ENCODE data around the gene MLN.

Gene MLN

GRCh38 chr6:33813990-33814985 lies 10.5 kb upstream of the MLN start:
- DNase-seq (ENCODE audit: low spot score), result no peak

GRCh38 chr6:33813246-33813904 lies 9.6 kb upstream of the MLN start:
- DNase-seq (ENCODE audit: low spot score), result no peak

GRCh38 chr6:33812669-33813068 lies 8.9 kb upstream of the MLN start:
- peak; percentile 32 for DNase-seq (ENCODE audit: low spot score)

GRCh38 chr6:33809594-33809993 lies 5.8 kb upstream of the MLN start:
- DNase-seq (ENCODE audit: low spot score), result no peak

- no peak for DNase-seq (ENCODE audit: low spot score)
Observed at GRCh38 chr6:33808641-33809180, 4.9 kb upstream of the MLN start.

- DNase-seq (ENCODE audit: low spot score), result no peak
Observed at GRCh38 chr6:33807606-33808005, 3.8 kb upstream of the MLN start.

GRCh38 chr6:33806841-33807240 lies 3.0 kb upstream of the MLN start:
- DNase-seq (ENCODE audit: low spot score), result no peak

- no peak for DNase-seq (ENCODE audit: low spot score)
Observed at GRCh38 chr6:33802186-33802958, 1.4 kb downstream of the MLN start.

GRCh38 chr6:33801611-33802010 lies 2.2 kb downstream of the MLN start:
- no peak for DNase-seq (ENCODE audit: low spot score)

- DNase-seq (ENCODE audit: low spot score), result no peak
Observed at GRCh38 chr6:33800248-33800969, 3.4 kb downstream of the MLN start.

GRCh38 chr6:33799454-33800113 lies 4.2 kb downstream of the MLN start:
- DNase-seq (ENCODE audit: low spot score), result no peak

GRCh38 chr6:33798343-33798848 lies 5.4 kb downstream of the MLN start:
- no peak for DNase-seq (ENCODE audit: low spot score)

GRCh38 chr6:33797626-33798342 lies 6.0 kb downstream of the MLN start:
- DNase-seq (ENCODE audit: low spot score), result no peak

- no peak for DNase-seq (ENCODE audit: low spot score)
Observed at GRCh38 chr6:33794910-33795623, 8.7 kb downstream of the MLN start.

- no peak for DNase-seq (ENCODE audit: low spot score)
Observed at GRCh38 chr6:33792981-33793380, 10.8 kb downstream of the MLN start.

- DNase-seq (ENCODE audit: low spot score), result no peak
Observed at GRCh38 chr6:33791620-33792019, 12.2 kb downstream of the MLN start.

GRCh38 chr6:33790910-33791309 lies 12.9 kb downstream of the MLN start:
- DNase-seq (ENCODE audit: low spot score), result no peak

- no peak for DNase-seq (ENCODE audit: low spot score)
Observed at GRCh38 chr6:33790379-33790778, 13.4 kb downstream of the MLN start.

GRCh38 chr6:33789550-33789895 lies 14.3 kb downstream of the MLN start:
- no peak for DNase-seq (ENCODE audit: low spot score)
